ENCODE measurements around the gene CHCHD6.
"Not testable (repeated sequence)": the region's sequence is repeated elsewhere in the genome, so short reads cannot be mapped to it uniquely, and the experiment has no call there.

Gene CHCHD6

GRCh38 chr3:126773167-126773566 lies 69.1 kb downstream of the CHCHD6 start:
- no peak for DNase-seq

- no peak for DNase-seq
Observed at GRCh38 chr3:126773783-126774182, 69.7 kb downstream of the CHCHD6 start.

- DNase-seq, result no peak
Observed at GRCh38 chr3:126777366-126777765, 73.3 kb downstream of the CHCHD6 start.

GRCh38 chr3:126780666-126781065 lies 76.6 kb downstream of the CHCHD6 start:
- no peak for DNase-seq

- DNase-seq, result no peak
Observed at GRCh38 chr3:126781406-126781805, 77.4 kb downstream of the CHCHD6 start.

GRCh38 chr3:126781889-126782491 lies 78.0 kb downstream of the CHCHD6 start:
- no peak for DNase-seq

GRCh38 chr3:126782536-126782935 lies 78.5 kb downstream of the CHCHD6 start:
- DNase-seq, result no peak

- DNase-seq, result no peak
Observed at GRCh38 chr3:126784254-126784653, 80.2 kb downstream of the CHCHD6 start.

GRCh38 chr3:126791320-126791719 lies 87.3 kb downstream of the CHCHD6 start:
- not testable (repeated sequence) for DNase-seq

- no peak for DNase-seq
Observed at GRCh38 chr3:126792998-126793397, 89.0 kb downstream of the CHCHD6 start.

GRCh38 chr3:126797563-126797962 lies 93.5 kb downstream of the CHCHD6 start:
- DNase-seq, result no peak

GRCh38 chr3:126798521-126798920 lies 94.5 kb downstream of the CHCHD6 start:
- DNase-seq, result no peak

GRCh38 chr3:126799099-126799498 lies 95.1 kb downstream of the CHCHD6 start:
- no peak for DNase-seq

- not testable (repeated sequence) for DNase-seq
Observed at GRCh38 chr3:126801312-126801711, 97.3 kb downstream of the CHCHD6 start.

GRCh38 chr3:126807795-126808194 lies 103.8 kb downstream of the CHCHD6 start:
- no peak for DNase-seq

GRCh38 chr3:126811530-126811929 lies 107.5 kb downstream of the CHCHD6 start:
- DNase-seq, result no peak

- no peak for DNase-seq
Observed at GRCh38 chr3:126816298-126816697, 112.3 kb downstream of the CHCHD6 start.

GRCh38 chr3:126816986-126817777 lies 113.1 kb downstream of the CHCHD6 start:
- no peak for DNase-seq

- no peak for DNase-seq
Observed at GRCh38 chr3:126817781-126818180, 113.7 kb downstream of the CHCHD6 start.

GRCh38 chr3:126818400-126819095 lies 114.5 kb downstream of the CHCHD6 start:
- DNase-seq, result no peak

- DNase-seq, result no peak
Observed at GRCh38 chr3:126826693-126827092, 122.7 kb downstream of the CHCHD6 start.

- no peak for DNase-seq
Observed at GRCh38 chr3:126827121-126827520, 123.1 kb downstream of the CHCHD6 start.

GRCh38 chr3:126828306-126828705 lies 124.3 kb downstream of the CHCHD6 start:
- DNase-seq, result no peak

GRCh38 chr3:126832933-126833332 lies 128.9 kb downstream of the CHCHD6 start:
- no peak for DNase-seq

Data from activated CD4-positive, CD25-positive, alpha-beta regulatory T cell (primary cell).